Subcutaneous adipose tissue (tissue), 4 donors: ENCODE measurements around the gene GPR108. TPM values are rescaled to one million over a fixed set of nuclear protein-coding genes. Genes with fewer than 3 reads are reported as not detected.

ENCODE experiments used
- total RNA-seq, 4 donors: library from RNA; depleted of rRNA; stranded (reverse); fragments of >200 nt; gene quantifications; one replicate each; pipeline ENCODE4 v1.1.0, GENCODE V29; 2016
- TF ChIP-seq, protein P1 (sequence below): fragments of 450-650 bp; IDR thresholded peaks from one replicate; pipeline ENCODE4 v1.5.1; 2016; ENCODE audit warnings: low read depth, mild to moderate bottlenecking, control low read depth, antibody characterized with exemption, moderate library complexity

Gene GPR108
- total RNA-seq, 4 donors from 2014 or later: 31.0 to 62.9 (median 45.6) TPM

DNA sequence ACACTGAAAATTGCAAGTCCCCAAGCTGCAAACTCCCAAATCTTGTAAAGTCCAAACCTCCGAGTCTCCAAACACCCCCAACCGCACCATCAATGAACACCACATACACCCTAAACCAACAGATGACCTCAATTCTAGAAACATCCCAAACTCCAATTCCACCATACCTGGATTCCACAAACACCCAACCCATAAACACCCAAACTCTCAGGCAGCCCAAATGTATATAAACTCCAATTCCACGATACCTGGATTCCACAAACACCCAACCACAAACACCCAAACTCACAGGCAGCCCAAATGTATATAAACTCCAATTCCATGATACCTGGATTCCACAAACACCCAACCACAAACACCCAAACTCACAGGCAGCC is 17.4 kb downstream of the GPR108 start:
- TF ChIP-seq, protein P1, sequence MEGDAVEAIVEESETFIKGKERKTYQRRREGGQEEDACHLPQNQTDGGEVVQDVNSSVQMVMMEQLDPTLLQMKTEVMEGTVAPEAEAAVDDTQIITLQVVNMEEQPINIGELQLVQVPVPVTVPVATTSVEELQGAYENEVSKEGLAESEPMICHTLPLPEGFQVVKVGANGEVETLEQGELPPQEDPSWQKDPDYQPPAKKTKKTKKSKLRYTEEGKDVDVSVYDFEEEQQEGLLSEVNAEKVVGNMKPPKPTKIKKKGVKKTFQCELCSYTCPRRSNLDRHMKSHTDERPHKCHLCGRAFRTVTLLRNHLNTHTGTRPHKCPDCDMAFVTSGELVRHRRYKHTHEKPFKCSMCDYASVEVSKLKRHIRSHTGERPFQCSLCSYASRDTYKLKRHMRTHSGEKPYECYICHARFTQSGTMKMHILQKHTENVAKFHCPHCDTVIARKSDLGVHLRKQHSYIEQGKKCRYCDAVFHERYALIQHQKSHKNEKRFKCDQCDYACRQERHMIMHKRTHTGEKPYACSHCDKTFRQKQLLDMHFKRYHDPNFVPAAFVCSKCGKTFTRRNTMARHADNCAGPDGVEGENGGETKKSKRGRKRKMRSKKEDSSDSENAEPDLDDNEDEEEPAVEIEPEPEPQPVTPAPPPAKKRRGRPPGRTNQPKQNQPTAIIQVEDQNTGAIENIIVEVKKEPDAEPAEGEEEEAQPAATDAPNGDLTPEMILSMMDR: no peak

DNA sequence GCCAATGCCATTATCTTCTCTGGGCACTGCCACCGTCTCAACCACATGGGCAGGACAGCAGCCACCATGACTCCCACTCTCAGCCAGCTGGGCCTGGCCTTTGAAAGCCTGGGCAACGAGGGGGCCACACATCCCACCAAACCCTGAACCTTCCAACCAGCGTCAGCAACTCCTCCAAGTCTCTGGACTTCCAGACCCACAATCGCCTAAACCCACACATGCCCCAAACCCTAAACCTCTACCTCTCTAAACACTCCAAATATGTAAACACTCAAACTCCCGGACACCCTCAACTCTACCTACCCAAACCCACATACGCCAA is 17.9 kb downstream of the GPR108 start:
- TF ChIP-seq, protein P1: no peak

DNA sequence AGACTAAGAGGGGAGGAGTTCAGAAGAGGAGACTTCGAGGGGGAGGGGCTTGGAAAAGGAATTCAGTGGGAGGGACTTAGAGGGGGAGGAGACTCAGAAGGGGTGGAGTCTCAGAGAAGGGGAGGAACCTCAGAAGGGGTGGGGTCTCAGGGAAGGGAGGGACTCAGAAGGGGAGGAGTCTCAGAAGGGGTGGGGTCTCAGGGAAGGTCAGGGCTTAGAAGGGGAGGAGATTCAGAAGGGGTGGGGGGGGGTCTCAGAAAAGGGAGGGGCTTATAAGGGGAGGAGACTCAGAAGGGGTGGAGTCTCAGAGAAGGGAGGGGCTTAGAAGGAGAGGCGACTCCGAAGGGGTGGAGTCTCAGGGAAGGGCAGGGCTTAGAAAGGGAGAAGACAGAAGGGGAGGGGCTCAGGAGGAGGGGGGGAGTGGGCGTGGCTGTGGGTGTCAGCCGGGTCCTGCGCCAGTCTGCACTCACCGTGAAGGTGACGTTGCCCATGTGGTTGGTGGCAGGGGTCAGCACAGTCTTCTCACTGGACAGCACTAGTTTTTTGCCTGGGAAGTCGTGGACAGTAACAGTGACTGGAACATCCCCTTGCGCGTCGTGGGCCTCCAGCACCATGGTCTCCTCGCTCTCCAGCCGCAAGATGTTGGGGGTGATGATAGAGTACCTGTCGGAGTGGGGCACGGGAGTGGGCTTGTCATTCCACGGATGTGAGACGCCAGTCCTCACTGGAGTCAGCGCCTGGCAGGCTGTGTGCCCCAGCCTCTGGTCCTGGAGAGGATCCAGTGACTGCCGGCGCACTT is 18.4 kb downstream of the GPR108 start:
- TF ChIP-seq, protein P1: no peak

DNA sequence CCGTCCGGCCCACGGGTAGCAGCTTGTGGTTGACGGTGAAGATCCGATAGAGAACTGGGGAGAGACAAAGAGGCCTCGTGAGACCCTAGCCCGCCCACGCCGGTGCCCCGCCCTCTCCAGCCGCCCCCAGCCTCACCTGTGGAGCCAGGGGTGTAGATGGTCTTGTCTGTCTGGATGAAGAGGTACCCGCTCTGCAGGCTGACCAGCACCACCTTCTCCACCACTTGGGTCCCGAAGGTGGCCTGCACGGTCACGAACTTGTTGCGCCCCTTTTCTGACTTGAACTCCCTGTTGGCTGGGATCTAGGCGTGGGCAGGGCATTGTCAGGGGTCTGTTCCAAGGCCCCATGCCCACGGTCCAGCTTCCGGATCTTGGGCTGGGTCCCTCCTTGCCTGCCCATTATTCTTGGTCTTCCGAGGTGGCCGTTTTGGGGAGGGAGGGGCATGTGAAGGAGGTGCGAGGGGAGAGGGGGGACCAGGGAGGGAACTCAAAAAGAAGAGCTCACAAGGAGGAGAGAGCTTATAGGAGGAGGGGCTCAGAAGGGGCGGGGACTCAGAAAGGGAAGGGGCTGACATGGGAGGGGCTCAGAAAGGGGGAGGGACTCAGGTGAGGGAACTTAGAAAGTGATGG is 19.2 kb downstream of the GPR108 start:
- TF ChIP-seq, protein P1: no peak

DNA sequence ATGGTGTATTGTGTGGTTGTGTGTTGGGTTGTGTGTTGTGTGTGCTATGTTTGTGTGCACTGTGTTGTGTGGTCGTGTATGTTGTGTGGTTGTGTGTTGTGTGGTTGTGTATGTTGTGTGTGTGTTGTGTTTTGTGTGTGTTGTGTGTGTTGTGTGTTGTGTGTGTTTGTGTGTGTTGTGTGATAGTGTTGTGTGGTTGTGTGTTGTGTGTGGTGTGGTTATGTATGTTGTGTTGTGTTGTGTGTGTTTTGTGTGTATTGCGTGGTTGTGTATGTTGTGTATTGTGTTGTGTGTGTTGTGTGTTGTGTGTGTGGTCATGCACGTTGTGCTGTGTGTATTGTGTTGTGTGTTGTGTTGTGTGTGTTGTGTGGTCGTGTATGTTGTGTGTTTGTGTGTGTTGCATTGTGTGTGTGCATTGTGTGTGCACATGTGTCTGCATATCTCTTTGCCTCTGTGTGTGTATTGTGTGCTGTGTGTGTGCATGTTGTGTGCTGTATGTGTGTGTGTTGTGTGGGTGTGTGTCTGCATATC is 19.9 kb downstream of the GPR108 start:
- TF ChIP-seq, protein P1: no peak

DNA sequence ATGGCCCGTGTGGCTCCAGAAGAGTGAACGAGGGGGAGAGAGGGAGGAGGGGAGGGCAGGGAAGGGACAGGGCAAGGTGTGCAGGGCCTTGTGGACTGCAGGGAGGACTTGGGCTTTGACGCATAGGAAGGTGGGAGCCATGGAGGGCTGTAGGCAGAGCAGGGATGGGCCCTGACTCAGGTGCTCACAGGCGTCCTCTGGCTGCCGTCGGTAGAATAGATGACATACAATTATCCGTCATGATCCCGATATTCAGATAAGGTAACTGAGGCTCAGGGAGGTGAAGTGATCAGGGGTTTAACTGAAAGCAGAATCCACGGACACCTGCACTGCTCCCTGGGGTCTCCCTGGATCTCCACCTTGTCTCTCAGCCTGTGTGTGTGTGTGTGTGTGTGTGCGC is 20.3 kb downstream of the GPR108 start:
- TF ChIP-seq, protein P1: no peak

DNA sequence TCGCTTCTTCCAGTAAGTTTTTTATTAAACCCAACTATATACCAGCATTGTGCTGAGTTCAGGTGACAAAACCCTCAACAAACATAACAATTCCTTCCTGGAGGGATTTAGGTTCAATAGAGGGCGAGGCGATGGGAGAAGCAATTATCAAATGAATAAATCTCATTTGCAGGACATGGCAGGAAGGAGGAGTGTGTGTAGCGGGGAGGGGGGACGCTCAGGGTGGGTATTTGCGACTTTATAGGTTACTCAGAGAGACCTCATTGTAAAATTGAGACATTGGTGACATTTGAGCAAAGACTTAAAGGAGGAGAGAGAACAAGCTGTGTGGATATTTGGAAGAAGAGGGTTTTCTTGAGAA is 20.8 kb downstream of the GPR108 start:
- TF ChIP-seq, protein P1: no peak
